Fibroblast of lung (primary cell): ENCODE results near the gene ADGRD2. TPM values are rescaled to one million over a fixed set of nuclear protein-coding genes. Genes with fewer than 3 reads are reported as not detected.

Experiments used
- DNase-seq, 2 donors: peaks; one replicate each; pipeline versions ENCODE4 v3.0.0 to v3.0.0-alpha.2; 2010; ENCODE audit warnings: low read depth in 2 of 2
- H2AFZ ChIP-seq: 2 replicates; pipeline ENCODE4 v1.5.1; 2012; ENCODE audit warnings: low read length, control low read depth, inconsistent platforms
- H3K27ac ChIP-seq: 2 replicates; pipeline ENCODE4 v1.5.1; 2011; ENCODE audit warnings: low read length, control low read depth; ENCODE audit not compliant: insufficient read depth
- H3K27me3 ChIP-seq: 2 replicates; pipeline ENCODE4 v1.5.1; 2011; ENCODE audit warnings: mild to moderate bottlenecking, low read length; ENCODE audit not compliant: control insufficient read depth, insufficient read depth
- H3K36me3 ChIP-seq: 2 replicates; pipeline ENCODE4 v1.5.1; 2011; ENCODE audit warnings: low read length; ENCODE audit not compliant: control insufficient read depth, insufficient read depth
- H3K4me1 ChIP-seq: 2 replicates; pipeline ENCODE4 v1.5.1; 2011; ENCODE audit warnings: low read length; ENCODE audit not compliant: control insufficient read depth, insufficient read depth; ENCODE audit errors: extremely low read depth
- H3K4me2 ChIP-seq: 2 replicates; pipeline ENCODE4 v1.5.1; 2011; ENCODE audit warnings: low read length, control low read depth; ENCODE audit not compliant: insufficient read depth; ENCODE audit errors: extremely low read depth
- H3K4me3 ChIP-seq, 4 experiments: fragments of 200-600 bp in 1 of 4; sonication (generic) in 1 of 4; replicated peaks in 1 of 4; 2 replicates each; pipeline ENCODE4 v1.5.1; 2011 to 2016; ENCODE audit warnings: low read length in 4 of 4, low read depth in 3 of 4, mild to moderate bottlenecking in 3 of 4, control low read depth in 2 of 4, inconsistent platforms in 1 of 4, mixed read lengths in 1 of 4; ENCODE audit not compliant: insufficient read depth in 1 of 4; ENCODE audit errors: control extremely low read depth in 1 of 4
- H3K79me2 ChIP-seq: 2 replicates; pipeline ENCODE4 v1.5.1; 2012; ENCODE audit warnings: mild to moderate bottlenecking, low read length, inconsistent platforms; ENCODE audit not compliant: control insufficient read depth, insufficient read depth
- H3K9ac ChIP-seq: 2 replicates; pipeline ENCODE4 v1.5.1; 2011; ENCODE audit warnings: mild to moderate bottlenecking, low read length, control low read depth; ENCODE audit not compliant: insufficient read depth
- H3K9me3 ChIP-seq: 2 replicates; pipeline ENCODE4 v1.5.1; 2012; ENCODE audit warnings: low read depth, low read length; ENCODE audit not compliant: control insufficient read depth, insufficient read depth
- H4K20me1 ChIP-seq: 2 replicates; pipeline ENCODE4 v1.5.1; 2011; ENCODE audit warnings: low read length; ENCODE audit not compliant: control insufficient read depth, insufficient read depth; ENCODE audit errors: extremely low read depth
- CTCF ChIP-seq, 2 donors: IDR thresholded peaks in 1 of 2; conservative IDR thresholded peaks in 1 of 2; 1 replicate in 1 of 2; 2 replicates in 1 of 2; pipeline ENCODE4 v1.5.1; 2011 to 2012; ENCODE audit warnings: low read length in 2 of 2, control low read depth in 1 of 2, inconsistent platforms in 1 of 2, low read depth in 1 of 2, mild to moderate bottlenecking in 1 of 2
- EZH2 ChIP-seq: IDR thresholded peaks from 2 replicates; pipeline ENCODE4 v1.5.1; 2012; ENCODE audit warnings: low read length, control low read depth, mild to moderate bottlenecking; ENCODE audit errors: missing control alignments
- polyA plus RNA-seq, 2 donors: library from polyadenylated mRNA; depleted of rRNA in 1 of 2; stranded (reverse) in 1 of 2; unstranded in 1 of 2; fragments of >200 nt; gene quantifications; 2 replicates each; pipeline ENCODE4 v1.2.1, GENCODE V29; 2011 to 2012; ENCODE audit warnings: missing spikeins in 1 of 2
- total RNA-seq: library from RNA; depleted of rRNA; stranded (reverse); fragments of >200 nt; gene quantifications from 2 replicates; pipeline ENCODE4 v1.2.1, GENCODE V29; 2014

The ADGRD2 gene
- total and polyA plus RNA-seq, 2 donors (not counting 1 experiment from before 2014, with no cell fraction given) = not detected

GRCh38 chr9:124439086-124439485, 11.2 kb upstream of the ADGRD2 start:
- Histone ChIP-seq H3K27me3 (peaks cover 5% of the 10 kb centered on the region), H3K4me1 (no peaks in the 10 kb centered on the region), H3K36me3 (no peaks in the 10 kb centered on the region), H3K4me3 (no peak overlapping the region), H3K9ac (no peak overlapping the region), H3K27ac (no peak overlapping the region), H3K9me3 (no peaks in the 10 kb centered on the region), H2AFZ (no peak overlapping the region), H3K4me2 (no peak overlapping the region), H3K79me2 (no peaks in the 10 kb centered on the region), H4K20me1 (no peaks in the 10 kb centered on the region)
- TF ChIP-seq EZH2 (no peak), CTCF (conservative IDR thresholded peaks at IDR 0.05 in 1 of 2, IDR thresholded peaks at IDR 0.05 in 1 of 2; ENCODE audit: low read depth in 1 of 2, low read length in 2 of 2) (no peak)
- DNase-seq = no peak

DNA sequence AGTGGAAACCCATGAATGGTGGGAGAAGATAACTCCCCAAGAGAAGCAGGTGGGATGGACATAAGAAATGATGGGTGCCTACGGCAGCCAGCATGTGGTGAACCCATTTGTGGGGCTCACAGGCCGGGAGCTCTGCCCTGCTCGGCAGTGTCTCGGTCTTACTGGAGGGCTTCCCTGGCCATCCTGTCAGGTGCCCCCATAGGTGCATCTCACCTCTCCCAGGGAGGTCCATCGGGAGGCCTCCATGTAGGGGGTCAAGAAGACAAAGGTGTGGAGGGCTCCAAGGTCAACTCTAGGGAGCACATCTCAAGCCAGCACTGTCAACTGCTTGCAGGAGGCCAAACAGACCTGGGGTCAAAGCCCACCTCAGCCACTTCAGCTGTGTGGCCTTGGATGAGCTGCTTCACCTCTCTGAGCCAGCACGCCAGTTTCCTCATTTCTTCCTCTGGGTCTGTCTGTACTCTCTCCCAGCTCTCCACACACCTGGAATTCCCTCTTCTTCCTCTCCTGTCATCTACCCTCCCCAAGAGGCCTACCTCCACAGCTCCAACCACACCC, 10.5 kb upstream of the ADGRD2 start:
- no peak overlapping the region for H3K27ac ChIP-seq
- DNase-seq = no peak
- no peak for TF ChIP-seq CTCF (conservative IDR thresholded peaks at IDR 0.05 in 1 of 2, IDR thresholded peaks at IDR 0.05 in 1 of 2; ENCODE audit: low read depth in 1 of 2, low read length in 2 of 2)
- no peak for TF ChIP-seq EZH2

GRCh38 chr9:124440786-124441185, 9.5 kb upstream of the ADGRD2 start:
- Histone ChIP-seq H3K27ac (no peak overlapping the region), H2AFZ (no peak overlapping the region), H3K27me3 (peaks cover 3% of the 10 kb centered on the region), H3K9me3 (no peaks in the 10 kb centered on the region), H3K36me3 (no peaks in the 10 kb centered on the region), H3K4me2 (no peak overlapping the region), H3K4me1 (no peaks in the 10 kb centered on the region), H3K79me2 (no peaks in the 10 kb centered on the region), H3K9ac (no peak overlapping the region), H3K4me3 (no peak overlapping the region), H4K20me1 (no peaks in the 10 kb centered on the region)
- DNase-seq = no peak
- TF ChIP-seq CTCF (conservative IDR thresholded peaks at IDR 0.05 in 1 of 2, IDR thresholded peaks at IDR 0.05 in 1 of 2; ENCODE audit: low read depth in 1 of 2, low read length in 2 of 2) = no peak
- no peak for TF ChIP-seq EZH2

More for the DNA sequence above, 10.5 kb upstream of the ADGRD2 start:
- no peak overlapping the region for H3K9ac ChIP-seq
- H3K9me3 ChIP-seq = no peaks in the 10 kb centered on the region
- no peak overlapping the region for H3K4me3 ChIP-seq
- H3K4me1 ChIP-seq = no peaks in the 10 kb centered on the region
- no peaks in the 10 kb centered on the region for H3K36me3 ChIP-seq
- no peaks in the 10 kb centered on the region for H3K79me2 ChIP-seq
- no peaks in the 10 kb centered on the region for H4K20me1 ChIP-seq
- peaks cover 3% of the 10 kb centered on the region for H3K27me3 ChIP-seq
- no peak overlapping the region for H3K4me2 ChIP-seq
- H2AFZ ChIP-seq = no peak overlapping the region
